ENCODE results near the gene PDIA2. TPM values are rescaled to one million over a fixed set of nuclear protein-coding genes. Genes with fewer than 3 reads are reported as not detected.
"Not testable (repeated sequence)": the region's sequence is repeated elsewhere in the genome, so short reads cannot be mapped to it uniquely, and the experiment has no call there.

PDIA2 gene
- total and polyA plus RNA-seq, 11 donors = 0.17 to 9.3 (median 3.1) TPM

GRCh38 chr16:266258-267164 lies 16.5 kb upstream of the PDIA2 start:
- intact Hi-C loops (cut with DNase I) = no loop called here
- Histone ChIP-seq H3K4me1 (no peaks in the 10 kb centered on the region), H3K27ac (no peak overlapping the region), H3K27me3 (no peaks in the 10 kb centered on the region), H3K36me3 (peaks cover 0 to 41% (median 34%) of the 10 kb centered on the region in 9 donors), H3K9me3 (no peaks in the 10 kb centered on the region), H3K4me3 (no peak overlapping the region)
- DNase-seq (no peak), ATAC-seq (peak in 2 of 4 donors; percentile 5 to 12)
- TF ChIP-seq CTCF (IDR thresholded peaks at IDR 0.05) (no peak), POLR2A (IDR thresholded peaks at IDR 0.05) (no peak)
- WGBS, 4 donors = 71 to 76% (median 73%) methylated on average over 16 to 25 of the region's 25 CpGs

- ATAC-seq; intact Hi-C loops (cut with DNase I): not testable (repeated sequence)
- WGBS, 4 donors = 83 to 89% (median 84%) methylated on average over 17 of the region's 17 CpGs
Observed at GRCh38 chr16:267562-267961, 15.4 kb upstream of the PDIA2 start.

GRCh38 chr16:268141-269053 lies 14.6 kb upstream of the PDIA2 start:
- no peak for ATAC-seq
- H3K9me3 ChIP-seq = no peaks in the 10 kb centered on the region
- H3K27ac ChIP-seq = no peak overlapping the region
- DNase-seq = no peak
- H3K36me3 ChIP-seq = peaks cover 0 to 22% (median 15%) of the 10 kb centered on the region in 9 donors
- no peaks in the 10 kb centered on the region for H3K4me1 ChIP-seq
- 66 to 76% (median 72%) methylated on average over 39 to 40 of the region's 40 CpGs for WGBS, 4 donors
- no peak for TF ChIP-seq CTCF (IDR thresholded peaks at IDR 0.05)
- TF ChIP-seq POLR2A (IDR thresholded peaks at IDR 0.05) = no peak
- intact Hi-C loops (cut with DNase I) = no loop called here
- no peaks in the 10 kb centered on the region for H3K27me3 ChIP-seq
- H3K4me3 ChIP-seq = no peak overlapping the region

More at GRCh38 chr16:267562-267961, 15.4 kb upstream of the PDIA2 start:
- not testable (repeated sequence) for H3K9me3 ChIP-seq, H3K4me3 ChIP-seq, DNase-seq, H3K4me1 ChIP-seq, H3K27ac ChIP-seq, H3K27me3 ChIP-seq
- H3K36me3 ChIP-seq = peaks cover 0 to 30% (median 23%) of the 10 kb centered on the region in 9 donors

- TF ChIP-seq CTCF (IDR thresholded peaks at IDR 0.05) (no peak), POLR2A (IDR thresholded peaks at IDR 0.05) (no peak)
- intact Hi-C loops (cut with DNase I) = no loop called here
- Histone ChIP-seq H3K9me3 (no peaks in the 10 kb centered on the region), H3K27me3 (peaks cover 0 to under 1% (median 0%) of the 10 kb centered on the region in 9 donors), H3K4me3 (no peak overlapping the region), H3K27ac (no peak overlapping the region), H3K36me3 (peaks cover 0 to 14% (median 7%) of the 10 kb centered on the region in 9 donors), H3K4me1 (no peaks in the 10 kb centered on the region)
- ATAC-seq (no peak), DNase-seq (peak in 1 of 5 donors; percentile 15)
- WGBS, 4 donors = 83 to 91% (median 85%) methylated on average over 20 to 24 of the region's 24 CpGs
Observed at GRCh38 chr16:269061-269796, 13.7 kb upstream of the PDIA2 start.

Measured in heart left ventricle (tissue), 16 donors.